SU-DHL-6 (cell line): ENCODE results near the gene CLDN9.

Experiments used
- H2AFZ ChIP-seq: fragments of 200-600 bp; sonication (generic); 2 replicates; pipeline ENCODE4 v1.6.1; 2014; ENCODE audit warnings: low read depth, mild to moderate bottlenecking, moderate library complexity, mixed read lengths, antibody characterized with exemption, low read length; ENCODE audit not compliant: severe bottlenecking
- H3F3A ChIP-seq: fragments of 200-600 bp; shearing (Covaris generic); 2 replicates; pipeline ENCODE4 v1.6.0; 2016; ENCODE audit warnings: antibody characterized with exemption, mild to moderate bottlenecking; ENCODE audit not compliant: insufficient read depth
- H3K27ac ChIP-seq: fragments of 200-600 bp; sonication (generic); 2 replicates; pipeline ENCODE4 v1.5.1; 2016; ENCODE audit warnings: low read depth, mild to moderate bottlenecking, low read length, moderate library complexity, mixed read lengths
- H3K27me3 ChIP-seq: fragments of 200-600 bp; sonication (generic), shearing (Covaris generic); 2 replicates; pipeline ENCODE4 v1.6.0; 2014; ENCODE audit warnings: mild to moderate bottlenecking, low read length
- H3K36me3 ChIP-seq: fragments of 200-600 bp; sonication (generic); 2 replicates; pipeline ENCODE4 v1.6.1; 2014; ENCODE audit warnings: mild to moderate bottlenecking, low read length, mixed read lengths
- H3K4me2 ChIP-seq: fragments of 300-600, 200-600 bp; shearing (Covaris generic), sonication (generic); 2 replicates; pipeline ENCODE4 v1.6.0; 2014; ENCODE audit warnings: low read length, low read depth, mild to moderate bottlenecking; ENCODE audit not compliant: poor library complexity, severe bottlenecking
- H3K4me3 ChIP-seq: fragments of 200-600 bp; sonication (generic); 2 replicates; pipeline ENCODE4 v1.5.1; 2014; ENCODE audit warnings: antibody characterized with exemption, low read length, mild to moderate bottlenecking, mixed read lengths; ENCODE audit not compliant: insufficient read depth, poor library complexity, severe bottlenecking
- H3K79me2 ChIP-seq: fragments of 200-600 bp; sonication (generic); 2 replicates; pipeline ENCODE4 v1.6.1; 2014; ENCODE audit warnings: mild to moderate bottlenecking, low read length, moderate library complexity; ENCODE audit not compliant: insufficient read depth
- H3K9ac ChIP-seq: fragments of 200-600 bp; sonication (generic); 2 replicates; pipeline ENCODE4 v1.7.0; 2014; ENCODE audit warnings: mild to moderate bottlenecking, low read length
- H3K9me2 ChIP-seq: fragments of 200-600 bp; sonication (generic); replicated peaks from 2 replicates; pipeline ENCODE4 v1.6.1; 2014; ENCODE audit warnings: low read length; ENCODE audit not compliant: insufficient read depth
- H3K9me3 ChIP-seq: fragments of 200-600 bp; sonication (generic); 2 replicates; pipeline ENCODE4 v1.6.1; 2014; ENCODE audit warnings: low read length, mixed read lengths; ENCODE audit not compliant: insufficient read depth
- H4K20me1 ChIP-seq: fragments of 200-600 bp; sonication (generic); 2 replicates; pipeline ENCODE4 v1.6.1; 2014; ENCODE audit warnings: low read depth, mild to moderate bottlenecking, antibody characterized with exemption, low read length, moderate library complexity, mixed read lengths
- EZH2phosphoT487 ChIP-seq: fragments of 200-600 bp; sonication (generic), shearing (Covaris generic); conservative IDR thresholded peaks from 2 replicates; pipeline ENCODE4 v1.6.1; 2018; ENCODE audit warnings: mild to moderate bottlenecking, antibody characterized with exemption, low read length, moderate library complexity, mixed read lengths
- TF ChIP-seq, protein P1 (sequence below): fragments of 200-600 bp; sonication (generic); IDR thresholded peaks from one replicate; pipeline ENCODE4 v1.5.1; 2017; ENCODE audit warnings: antibody characterized with exemption, mild to moderate bottlenecking, low read length, moderate library complexity; ENCODE audit not compliant: insufficient read depth, poor library complexity, severe bottlenecking

CLDN9 gene

GRCh38 chr16:2964475-2965336 lies 48.0 kb upstream of the CLDN9 start:
- H4K20me1 ChIP-seq: no peaks in the 10 kb centered on the region
- peaks cover 41% of the 10 kb centered on the region for H3F3A ChIP-seq
- H3K27ac ChIP-seq: peak overlapping the region; percentile 94
- H3K9ac ChIP-seq: peak overlapping the region; percentile 72
- H3K9me2 ChIP-seq: no peaks in the 10 kb centered on the region
- no peaks in the 10 kb centered on the region for H3K9me3 ChIP-seq
- peak overlapping the region; percentile 77 for H3K4me2 ChIP-seq
- TF ChIP-seq, protein P1, sequence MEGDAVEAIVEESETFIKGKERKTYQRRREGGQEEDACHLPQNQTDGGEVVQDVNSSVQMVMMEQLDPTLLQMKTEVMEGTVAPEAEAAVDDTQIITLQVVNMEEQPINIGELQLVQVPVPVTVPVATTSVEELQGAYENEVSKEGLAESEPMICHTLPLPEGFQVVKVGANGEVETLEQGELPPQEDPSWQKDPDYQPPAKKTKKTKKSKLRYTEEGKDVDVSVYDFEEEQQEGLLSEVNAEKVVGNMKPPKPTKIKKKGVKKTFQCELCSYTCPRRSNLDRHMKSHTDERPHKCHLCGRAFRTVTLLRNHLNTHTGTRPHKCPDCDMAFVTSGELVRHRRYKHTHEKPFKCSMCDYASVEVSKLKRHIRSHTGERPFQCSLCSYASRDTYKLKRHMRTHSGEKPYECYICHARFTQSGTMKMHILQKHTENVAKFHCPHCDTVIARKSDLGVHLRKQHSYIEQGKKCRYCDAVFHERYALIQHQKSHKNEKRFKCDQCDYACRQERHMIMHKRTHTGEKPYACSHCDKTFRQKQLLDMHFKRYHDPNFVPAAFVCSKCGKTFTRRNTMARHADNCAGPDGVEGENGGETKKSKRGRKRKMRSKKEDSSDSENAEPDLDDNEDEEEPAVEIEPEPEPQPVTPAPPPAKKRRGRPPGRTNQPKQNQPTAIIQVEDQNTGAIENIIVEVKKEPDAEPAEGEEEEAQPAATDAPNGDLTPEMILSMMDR: no peak
- TF ChIP-seq EZH2phosphoT487: no peak
- H3K36me3 ChIP-seq: no peaks in the 10 kb centered on the region
- peak overlapping the region; percentile 67 for H3K4me3 ChIP-seq
- H2AFZ ChIP-seq: peak overlapping the region; percentile 1
- no peaks in the 10 kb centered on the region for H3K27me3 ChIP-seq
- H3K79me2 ChIP-seq: peaks cover 3% of the 10 kb centered on the region

DNA sequence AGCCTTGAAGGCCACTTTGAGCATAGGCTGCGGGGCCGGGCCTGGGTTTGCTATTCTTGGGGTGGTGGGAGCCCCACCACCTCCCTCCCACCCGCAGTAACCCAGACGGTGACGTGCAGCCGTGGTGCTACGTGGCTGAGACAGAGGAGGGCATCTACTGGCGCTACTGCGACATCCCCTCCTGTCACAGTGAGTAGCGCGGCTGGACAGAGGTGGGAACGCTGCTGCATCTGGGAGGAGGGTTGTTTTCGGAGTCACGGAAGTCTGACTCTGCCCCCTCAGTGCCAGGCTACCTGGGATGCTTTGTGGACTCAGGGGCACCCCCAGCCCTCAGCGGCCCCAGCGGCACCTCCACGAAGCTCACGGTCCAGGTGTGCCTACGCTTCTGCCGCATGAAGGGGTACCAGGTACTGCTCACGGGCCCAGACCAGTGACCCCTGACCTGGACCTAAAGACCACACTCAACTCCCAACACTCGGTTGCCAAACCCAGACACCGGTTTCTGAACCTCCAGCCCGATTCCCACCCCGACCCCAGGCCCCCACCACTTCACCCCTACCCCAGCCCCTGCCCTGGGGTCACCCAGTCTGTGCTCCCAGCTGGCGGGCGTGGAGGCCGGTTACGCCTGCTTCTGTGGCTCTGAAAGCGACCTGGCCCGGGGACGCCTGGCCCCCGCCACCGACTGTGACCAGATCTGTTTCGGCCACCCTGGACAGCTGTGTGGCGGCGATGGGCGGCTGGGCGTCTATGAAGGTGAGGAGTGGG lies 46.5 kb upstream of the CLDN9 start:
- Histone ChIP-seq H3K27me3 (no peaks in the 10 kb centered on the region), H3K4me3 (no peak overlapping the region), H3K9me2 (no peaks in the 10 kb centered on the region), H3K4me2 (peak overlapping the region; percentile 77), H3K27ac (peak overlapping the region; percentile 77), H3F3A (peaks cover 50% of the 10 kb centered on the region), H2AFZ (no peak overlapping the region), H3K79me2 (peaks cover 18% of the 10 kb centered on the region), H4K20me1 (no peaks in the 10 kb centered on the region; the same call in 1 of the 2 replicates), H3K36me3 (no peaks in the 10 kb centered on the region), H3K9me3 (no peaks in the 10 kb centered on the region), H3K9ac (peak overlapping the region; percentile 72; the same call in 1 of the 2 replicates)
- no peak for TF ChIP-seq EZH2phosphoT487
- TF ChIP-seq, protein P1: no peak

DNA sequence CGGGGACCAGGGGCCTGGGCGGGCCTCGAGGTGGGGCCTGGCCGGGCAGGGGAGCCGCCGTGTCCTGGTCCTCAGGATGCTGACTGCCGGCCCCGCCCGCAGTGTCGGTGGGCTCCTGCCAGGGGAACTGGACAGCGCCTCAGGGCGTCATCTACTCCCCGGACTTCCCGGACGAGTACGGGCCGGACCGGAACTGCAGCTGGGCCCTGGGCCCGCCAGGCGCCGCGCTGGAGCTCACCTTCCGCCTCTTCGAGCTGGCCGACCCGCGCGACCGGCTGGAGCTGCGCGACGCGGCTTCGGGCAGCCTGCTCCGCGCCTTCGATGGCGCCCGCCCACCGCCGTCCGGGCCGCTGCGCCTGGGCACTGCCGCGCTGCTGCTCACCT lies 45.9 kb upstream of the CLDN9 start:
- peaks cover 54% of the 10 kb centered on the region for H3F3A ChIP-seq
- no peak overlapping the region for H3K9ac ChIP-seq
- peaks cover 22% of the 10 kb centered on the region for H3K79me2 ChIP-seq
- H3K36me3 ChIP-seq: no peaks in the 10 kb centered on the region
- no peaks in the 10 kb centered on the region for H3K27me3 ChIP-seq
- H3K4me2 ChIP-seq: no peak overlapping the region
- TF ChIP-seq, protein P1: no peak
- no peak for TF ChIP-seq EZH2phosphoT487
- H4K20me1 ChIP-seq: no peaks in the 10 kb centered on the region; the same call in 1 of the 2 replicates
- H3K9me2 ChIP-seq: no peaks in the 10 kb centered on the region
- no peaks in the 10 kb centered on the region for H3K9me3 ChIP-seq
- H2AFZ ChIP-seq: no peak overlapping the region
- no peak overlapping the region for H3K27ac ChIP-seq
- H3K4me3 ChIP-seq: no peak overlapping the region
